ENCODE results near the gene MEGF11. TPM values are rescaled to one million over a fixed set of nuclear protein-coding genes. Genes with fewer than 3 reads are reported as not detected.

MEGF11 gene
- total RNA-seq, 1 donor from 2014 or later: not detected

- FAIRE-seq (no peak), DNase-seq (ENCODE audit: low read depth) (no peak)
- H3K27me3 ChIP-seq (ENCODE audit: control insufficient read depth, insufficient read depth, low read length): peaks cover 8% of the 10 kb centered on the region
- no peak for TF ChIP-seq CTCF (IDR thresholded peaks at IDR 0.05; ENCODE audit: insufficient read depth, low read length, severe bottlenecking)
- H3K4me3 ChIP-seq (ENCODE audit: low read depth, low read length): no peak overlapping the region
- no peaks in the 10 kb centered on the region for H3K36me3 ChIP-seq (ENCODE audit: control insufficient read depth, insufficient read depth, low read length)
These were observed 263.1 kb downstream of the MEGF11 start for GRCh38 chr15:65990298-65990981.

- Histone ChIP-seq H3K27me3 (ENCODE audit: control insufficient read depth, insufficient read depth, low read length) (peaks cover 17% of the 10 kb centered on the region), H3K36me3 (ENCODE audit: control insufficient read depth, insufficient read depth, low read length) (no peaks in the 10 kb centered on the region), H3K4me3 (ENCODE audit: low read depth, low read length) (no peak overlapping the region)
- DNase-seq (ENCODE audit: low read depth) (no peak), FAIRE-seq (no peak)
- no peak for TF ChIP-seq CTCF (IDR thresholded peaks at IDR 0.05; ENCODE audit: insufficient read depth, low read length, severe bottlenecking)
These were observed 266.4 kb downstream of the MEGF11 start for GRCh38 chr15:65987100-65987499.

GRCh38 chr15:65986416-65986815 lies 267.1 kb downstream of the MEGF11 start:
- FAIRE-seq (no peak), DNase-seq (ENCODE audit: low read depth) (no peak)
- Histone ChIP-seq H3K4me3 (ENCODE audit: low read depth, low read length) (no peak overlapping the region), H3K27me3 (ENCODE audit: control insufficient read depth, insufficient read depth, low read length) (peaks cover 17% of the 10 kb centered on the region), H3K36me3 (ENCODE audit: control insufficient read depth, insufficient read depth, low read length) (no peaks in the 10 kb centered on the region)
- no peak for TF ChIP-seq CTCF (IDR thresholded peaks at IDR 0.05; ENCODE audit: insufficient read depth, low read length, severe bottlenecking)

- TF ChIP-seq CTCF (IDR thresholded peaks at IDR 0.05; ENCODE audit: insufficient read depth, low read length, severe bottlenecking): no peak
- peak; percentile 7 for FAIRE-seq
- H3K27me3 ChIP-seq (ENCODE audit: control insufficient read depth, insufficient read depth, low read length): peaks cover 15% of the 10 kb centered on the region
These were observed 268.2 kb downstream of the MEGF11 start for GRCh38 chr15:65985387-65985786.

GRCh38 chr15:65982627-65983322 lies 270.8 kb downstream of the MEGF11 start:
- TF ChIP-seq CTCF (IDR thresholded peaks at IDR 0.05; ENCODE audit: insufficient read depth, low read length, severe bottlenecking): no peak
- H3K27me3 ChIP-seq (ENCODE audit: control insufficient read depth, insufficient read depth, low read length): peaks cover 15% of the 10 kb centered on the region
- DNase-seq (ENCODE audit: low read depth): no peak
- FAIRE-seq: no peak
- no peak overlapping the region for H3K4me3 ChIP-seq (ENCODE audit: low read depth, low read length)
- H3K36me3 ChIP-seq (ENCODE audit: control insufficient read depth, insufficient read depth, low read length): no peaks in the 10 kb centered on the region

More at GRCh38 chr15:65985387-65985786, 268.2 kb downstream of the MEGF11 start:
- no peak overlapping the region for H3K4me3 ChIP-seq (ENCODE audit: low read depth, low read length)
- H3K36me3 ChIP-seq (ENCODE audit: control insufficient read depth, insufficient read depth, low read length): no peaks in the 10 kb centered on the region
- no peak for DNase-seq (ENCODE audit: low read depth)
